HCT116 (cell line): ENCODE results near the gene YWHAB. TPM values are rescaled to one million over a fixed set of nuclear protein-coding genes. Genes with fewer than 3 reads are reported as not detected.

ENCODE experiments used
- ATAC-seq: fragments of 200-7000 bp; cut with Tn5 transposase; 2 replicates; pipeline ENCODE4 v1.9.1; 2020; ENCODE audit warnings: mild to moderate bottlenecking, moderate library complexity
- Bru-seq: library from RNA; stranded (reverse); fragments of 400-500 nt; gene quantifications from one replicate; lab custom pipeline; 2021; lab: Mats Ljungman, UMichigan
- BruChase-seq, 2 experiments: library from RNA; stranded (reverse); fragments of 400-500 nt; gene quantifications; one replicate each; lab custom pipeline; 2021; lab: Mats Ljungman, UMichigan
- BruUV-seq: library from RNA; stranded (reverse); fragments of 400-500 nt; replicated peaks from 2 replicates; lab custom pipeline; 2021; lab: Mats Ljungman, UMichigan
- CTCF ChIA-PET: fragments of 300-600 bp; sonication (Branson Sonifier 250); formaldehyde crosslinking; loops from one replicate; lab custom pipeline; 2021; ENCODE audit warnings: antibody characterized with exemption; lab: Charles Lee
- POLR2A ChIA-PET: fragments of 300-600, 350-600 bp; sonication (Branson Sonifier 250); formaldehyde crosslinking; loops from one replicate; lab custom pipeline; 2021; ENCODE audit warnings: antibody characterized with exemption; lab: Charles Lee
- RAD21 ChIA-PET, 2 experiments: fragments of 300-600 bp; sonication (Branson Sonifier 250); formaldehyde crosslinking; loops; one replicate each; lab custom pipeline; 2023; ENCODE audit warnings: low total read pairs in 2 of 2; ENCODE audit not compliant: uncharacterized antibody in 2 of 2, unreplicated experiment in 2 of 2, low non-redundant PET in 1 of 2; lab: Charles Lee
- DNase-seq: peaks from one replicate; pipeline ENCODE4 v3.0.0-alpha.2; 2010; ENCODE audit warnings: low read depth, low spot score
- H2AFZ ChIP-seq: fragments of 200-600 bp; shearing (Covaris generic), sonication (generic); 2 replicates; pipeline ENCODE4 v1.6.1; 2017; ENCODE audit warnings: low read depth, mixed run types, mixed read lengths, antibody characterized with exemption, low read length; ENCODE audit not compliant: poor library complexity, severe bottlenecking
- H3K27ac ChIP-seq: 2 replicates; pipeline ENCODE4 v1.5.1; 2012; ENCODE audit warnings: low read depth, low read length
- H3K27me3 ChIP-seq: fragments of 200-600 bp; sonication (generic); 2 replicates; pipeline ENCODE4 v1.6.1; 2016; ENCODE audit warnings: mixed run types, low read length, mixed read lengths; ENCODE audit not compliant: insufficient read depth
- H3K36me3 ChIP-seq, 2 experiments: fragments of 200-500 bp in 1 of 2; fragments of 200-600 bp in 1 of 2; sonication (Bioruptor generic) in 1 of 2; sonication (generic) in 1 of 2; 2 replicates each; pipeline versions ENCODE4 v1.5.1 to v1.6.1; 2014 to 2016; ENCODE audit warnings: low read length in 2 of 2, inconsistent platforms in 1 of 2, mixed read lengths in 1 of 2, mixed run types in 1 of 2; ENCODE audit not compliant: insufficient read depth in 2 of 2, control insufficient read depth in 1 of 2
- H3K4me1 ChIP-seq, 2 experiments: fragments of 200-600 bp in 1 of 2; sonication (generic) in 1 of 2; 2 replicates each; pipeline versions ENCODE4 v1.5.1 to v1.6.1; 2012 to 2017; ENCODE audit warnings: low read length in 2 of 2, inconsistent platforms in 1 of 2, mild to moderate bottlenecking in 1 of 2, mixed read lengths in 1 of 2, mixed run types in 1 of 2, moderate library complexity in 1 of 2; ENCODE audit not compliant: insufficient read depth in 2 of 2, control insufficient read depth in 1 of 2
- H3K4me2 ChIP-seq: fragments of 200-600 bp; sonication (generic); 2 replicates; pipeline ENCODE4 v1.6.1; 2017; ENCODE audit warnings: mixed run types, low read length, mixed read lengths
- H3K4me3 ChIP-seq, 2 experiments: fragments of 200-600 bp in 1 of 2; sonication (generic) in 1 of 2; replicated peaks in 1 of 2; 2 replicates each; pipeline ENCODE4 v1.5.1; 2011 to 2016; ENCODE audit warnings: low read length in 2 of 2, control low read depth in 1 of 2, low read depth in 1 of 2, mild to moderate bottlenecking in 1 of 2, mixed read lengths in 1 of 2, mixed run types in 1 of 2
- H3K79me2 ChIP-seq: fragments of 200-600 bp; sonication (generic); 2 replicates; pipeline ENCODE4 v1.6.1; 2017; ENCODE audit warnings: mild to moderate bottlenecking, mixed run types, low read length, moderate library complexity, mixed read lengths; ENCODE audit not compliant: insufficient read depth
- H3K9ac ChIP-seq: fragments of 200-600 bp; sonication (generic); 2 replicates; pipeline ENCODE4 v1.6.1; 2016; ENCODE audit warnings: low read length, mixed read lengths
- H3K9me2 ChIP-seq: fragments of 200-600 bp; sonication (generic), shearing (Covaris generic); 2 replicates; pipeline ENCODE4 v1.6.1; 2017; ENCODE audit warnings: mixed run types, mild to moderate bottlenecking, moderate library complexity; ENCODE audit not compliant: insufficient read depth
- H3K9me3 ChIP-seq, 2 experiments: fragments of 200-500 bp in 1 of 2; fragments of 200-600 bp in 1 of 2; sonication (Bioruptor generic) in 1 of 2; sonication (generic) in 1 of 2; 2 replicates each; pipeline ENCODE4 v1.6.1; 2014 to 2017; ENCODE audit warnings: low read length in 2 of 2, mixed read lengths in 2 of 2, inconsistent platforms in 1 of 2, low read depth in 1 of 2, mild to moderate bottlenecking in 1 of 2, mixed run types in 1 of 2, moderate library complexity in 1 of 2; ENCODE audit not compliant: control insufficient read depth in 1 of 2, insufficient read depth in 1 of 2
- H4K20me1 ChIP-seq: fragments of 200-600 bp; sonication (generic), shearing (Covaris generic); 2 replicates; pipeline ENCODE4 v1.6.1; 2017; ENCODE audit warnings: mixed run types, mild to moderate bottlenecking, moderate library complexity; ENCODE audit not compliant: insufficient read depth
- CEBPB ChIP-seq: IDR thresholded peaks from 2 replicates; pipeline ENCODE4 v1.6.1; 2012; ENCODE audit warnings: low read depth
- EGR1 ChIP-seq: IDR thresholded peaks from 2 replicates; pipeline ENCODE4 v1.6.1; 2012; ENCODE audit warnings: low read depth
- ELF1 ChIP-seq: IDR thresholded peaks from 2 replicates; pipeline ENCODE4 v1.6.1; 2012; ENCODE audit warnings: low read depth, borderline replicate concordance
- EZH2 ChIP-seq: fragments of 200-600 bp; sonication (generic); IDR thresholded peaks from 2 replicates; pipeline ENCODE4 v1.6.1; 2017; ENCODE audit warnings: antibody characterized with exemption, mixed run types
- EZH2phosphoT487 ChIP-seq: fragments of 200-600 bp; IDR thresholded peaks from 2 replicates; pipeline ENCODE4 v1.6.1; 2018; ENCODE audit warnings: antibody characterized with exemption, borderline replicate concordance
- FOSL1 ChIP-seq: IDR thresholded peaks from 2 replicates; pipeline ENCODE4 v1.6.1; 2012; ENCODE audit warnings: low read depth
- JUND ChIP-seq: IDR thresholded peaks from 2 replicates; pipeline ENCODE4 v1.6.1; 2012
- RAD21 ChIP-seq: IDR thresholded peaks from 2 replicates; pipeline ENCODE4 v1.6.1; 2012; ENCODE audit warnings: low read depth, mild to moderate bottlenecking
- SIN3A ChIP-seq: IDR thresholded peaks from 2 replicates; pipeline ENCODE4 v1.6.1; 2012; ENCODE audit warnings: low read depth
- SP1 ChIP-seq: IDR thresholded peaks from 2 replicates; pipeline ENCODE4 v1.6.1; 2012; ENCODE audit warnings: low read depth
- YY1 ChIP-seq: IDR thresholded peaks from 2 replicates; pipeline ENCODE4 v1.6.1; 2011; ENCODE audit warnings: low read length, low read depth, moderate library complexity, mild to moderate bottlenecking; ENCODE audit not compliant: insufficient replicate concordance; ENCODE audit errors: extremely low read depth
- ZNF274 ChIP-seq: fragments of 200-500 bp; sonication (Bioruptor generic); IDR thresholded peaks from 2 replicates; pipeline ENCODE4 v1.6.1; 2014; ENCODE audit warnings: mild to moderate bottlenecking, low read depth, low read length, inconsistent platforms
- intact Hi-C: fragments of 100-400 bp; cut with micrococcal nuclease; formaldehyde crosslinking; loops from 2 replicates; pipeline ENCODE4 v1.10.0; 2022
- long read RNA-seq: library from polyadenylated mRNA; unstranded; transcript quantifications from one replicate; pipeline ENCODE4 v2.0.0, GENCODE V29; 2021; ENCODE audit not compliant: unreplicated experiment
- polyA plus RNA-seq: library from polyadenylated mRNA; unstranded; fragments of >200 nt; gene quantifications from 2 replicates; pipeline ENCODE4 v1.2.1, GENCODE V29; 2012; ENCODE audit warnings: missing spikeins
- total RNA-seq: library from RNA; stranded (reverse); gene quantifications from one replicate; pipeline ENCODE4 v1.2.1, GENCODE V29; 2021; ENCODE audit not compliant: unreplicated experiment
- TF ChIP-seq, protein P1 (sequence below), 3 experiments: fragments of 200-600 bp in 1 of 3; sonication (generic) in 1 of 3; IDR thresholded peaks in 2 of 3; conservative IDR thresholded peaks in 1 of 3; 2 replicates each; pipeline ENCODE4 v1.5.1; 2012 to 2017; ENCODE audit warnings: low read depth in 2 of 3, low read length in 2 of 3, antibody characterized with exemption in 1 of 3, borderline replicate concordance in 1 of 3, control low read depth in 1 of 3, mild to moderate bottlenecking in 1 of 3, mixed read lengths in 1 of 3, mixed run types in 1 of 3, moderate library complexity in 1 of 3; ENCODE audit not compliant: insufficient read depth in 1 of 3
- TF ChIP-seq, protein P2 (sequence below): IDR thresholded peaks from 2 replicates; pipeline ENCODE4 v1.6.1; 2012; ENCODE audit warnings: low read depth
- TF ChIP-seq, protein P3 (sequence below): IDR thresholded peaks from 2 replicates; pipeline ENCODE4 v1.6.1; 2011; ENCODE audit warnings: mild to moderate bottlenecking, low read length, moderate library complexity; ENCODE audit not compliant: insufficient replicate concordance; ENCODE audit errors: extremely low read depth

The YWHAB gene
- total RNA-seq = 200 TPM
- polyA plus RNA-seq = 67.0 and 89.6 TPM in 2 replicates
- Bru-seq, nascent RNA = percentile 97 among the genes with signal in this experiment
- BruChase-seq, experiment 1, labeled RNA remaining after a 6-hour chase = percentile 98 among the genes with signal in this experiment
- percentile 94 among the genes with signal in this experiment for BruChase-seq, experiment 2, labeled RNA remaining after a 2-hour chase
- long read RNA-seq, transcript YWHAB-202 (7 exons, 3,109 nt) = minor isoform, 72 of 781 reads
- long read RNA-seq, transcript YWHAB-201 (6 exons, 3,049 nt) = major isoform, 592 of 781 reads
- long read RNA-seq, partial matches to known transcripts = 10 of 781 reads
- long read RNA-seq, other reads (novel, unspliced or antisense) = 107 of 781 reads

DNA sequence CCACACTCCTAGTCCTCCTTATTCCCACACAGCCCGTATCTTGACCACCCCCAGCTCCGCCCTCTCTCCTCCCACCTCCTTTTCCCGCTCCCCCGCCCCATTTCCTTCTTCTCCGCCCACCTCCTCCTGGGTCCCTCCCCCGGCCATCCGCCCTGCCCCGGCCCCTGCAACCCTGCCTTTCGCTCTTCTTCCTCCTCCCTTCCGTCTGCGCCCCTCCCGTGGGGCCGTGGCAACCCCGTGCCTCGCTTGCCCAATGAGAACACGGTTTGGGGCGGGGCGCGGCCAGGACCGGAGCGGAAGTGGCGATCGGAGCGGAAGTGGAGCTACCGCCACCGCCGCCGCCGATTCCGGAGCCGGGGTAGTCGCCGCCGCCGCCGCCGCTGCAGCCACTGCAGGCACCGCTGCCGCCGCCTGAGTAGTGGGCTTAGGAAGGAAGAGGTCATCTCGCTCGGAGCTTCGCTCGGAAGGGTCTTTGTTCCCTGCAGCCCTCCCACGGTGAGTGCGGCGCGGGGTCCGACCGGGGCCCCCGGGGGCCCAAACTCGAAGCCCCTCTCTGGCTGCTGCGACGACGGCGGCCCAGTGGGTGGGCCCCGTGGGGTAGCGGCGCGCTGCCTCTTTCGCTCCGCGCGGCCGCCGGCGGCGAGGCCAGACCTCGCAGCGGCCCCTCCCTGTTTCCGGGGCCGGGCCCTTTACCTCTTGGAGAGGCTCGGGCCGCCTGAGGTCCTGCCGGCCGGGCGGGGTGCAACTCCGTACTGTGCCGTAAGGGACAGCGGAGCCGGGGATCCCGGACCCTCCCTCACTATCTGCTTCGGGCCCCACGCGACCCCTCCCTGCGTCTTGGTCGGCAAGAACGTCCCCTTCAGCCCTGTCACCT is at the start of gene YWHAB:
YWHAB (plus strand) TSS at position 314 of the 874 bp plus-strand sequence. CDS start 15,829 bp downstream, outside the sequence.
- ChIA-PET CTCF (interaction anchor here (0.6 to 1.4 kb wide), 3 partner anchors 16 to 138 kb away, joined by 3 to 6 read pairs (median 4); partner anchors contain the start of gene PABPC1L), RAD21 (no interaction called here), POLR2A (interaction anchor here (0.8 to 1.3 kb wide), 6 partner anchors 10 to 151 kb away, joined by 3 to 6 read pairs (median 3); partner anchors contain the start of gene PABPC1L)
- Histone ChIP-seq H3K9me2 (no peaks in the 10 kb centered on the region), H3K79me2 (peaks cover 52% of the 10 kb centered on the region), H3K9me3 (no peaks in the 10 kb centered on the region), H2AFZ (peak within 1 kb of the TSS; percentile 3), H4K20me1 (peaks cover 35% of the 10 kb centered on the region), H3K27me3 (no peaks in the 10 kb centered on the region), H3K4me1 (peaks cover 18 to 32% of the 10 kb centered on the region in 2 experiments; a peak in 3 of 4 replicates), H3K36me3 (peaks cover 0 to 16% of the 10 kb centered on the region in 2 experiments; a peak in 1 of 4 replicates), H3K4me2 (peak within 1 kb of the TSS; percentile 93), H3K4me3 (peak within 1 kb of the TSS; percentile 62 to 79), H3K9ac (peak within 1 kb of the TSS; percentile 84), H3K27ac (peak within 1 kb of the TSS; percentile 91)
- intact Hi-C loops = no loop called here
- ATAC-seq (peak; percentile 99), DNase-seq (peak; percentile 91)
- BruUV-seq = no TSS peak
- TF ChIP-seq EZH2 (no peak), JUND (no peak), ELF1 (peak; percentile 82), RAD21 (no peak), CEBPB (no peak), FOSL1 (no peak), YY1 (no peak), SIN3A (0 out of 2 replicates have a peak, but pooled peaks have one; percentile 50), ZNF274 (no peak), EGR1 (peak; percentile 84), SP1 (peak; percentile 87), EZH2phosphoT487 (no peak)
- TF ChIP-seq, protein P1, sequence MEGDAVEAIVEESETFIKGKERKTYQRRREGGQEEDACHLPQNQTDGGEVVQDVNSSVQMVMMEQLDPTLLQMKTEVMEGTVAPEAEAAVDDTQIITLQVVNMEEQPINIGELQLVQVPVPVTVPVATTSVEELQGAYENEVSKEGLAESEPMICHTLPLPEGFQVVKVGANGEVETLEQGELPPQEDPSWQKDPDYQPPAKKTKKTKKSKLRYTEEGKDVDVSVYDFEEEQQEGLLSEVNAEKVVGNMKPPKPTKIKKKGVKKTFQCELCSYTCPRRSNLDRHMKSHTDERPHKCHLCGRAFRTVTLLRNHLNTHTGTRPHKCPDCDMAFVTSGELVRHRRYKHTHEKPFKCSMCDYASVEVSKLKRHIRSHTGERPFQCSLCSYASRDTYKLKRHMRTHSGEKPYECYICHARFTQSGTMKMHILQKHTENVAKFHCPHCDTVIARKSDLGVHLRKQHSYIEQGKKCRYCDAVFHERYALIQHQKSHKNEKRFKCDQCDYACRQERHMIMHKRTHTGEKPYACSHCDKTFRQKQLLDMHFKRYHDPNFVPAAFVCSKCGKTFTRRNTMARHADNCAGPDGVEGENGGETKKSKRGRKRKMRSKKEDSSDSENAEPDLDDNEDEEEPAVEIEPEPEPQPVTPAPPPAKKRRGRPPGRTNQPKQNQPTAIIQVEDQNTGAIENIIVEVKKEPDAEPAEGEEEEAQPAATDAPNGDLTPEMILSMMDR (IDR thresholded peaks at IDR 0.05 in 2 of 3, conservative IDR thresholded peaks at IDR 0.05 in 1 of 3; ENCODE audit: borderline replicate concordance in 1 of 3, insufficient read depth in 1 of 3, low read depth in 2 of 3, low read length in 2 of 3) = no peak
- TF ChIP-seq, protein P2, sequence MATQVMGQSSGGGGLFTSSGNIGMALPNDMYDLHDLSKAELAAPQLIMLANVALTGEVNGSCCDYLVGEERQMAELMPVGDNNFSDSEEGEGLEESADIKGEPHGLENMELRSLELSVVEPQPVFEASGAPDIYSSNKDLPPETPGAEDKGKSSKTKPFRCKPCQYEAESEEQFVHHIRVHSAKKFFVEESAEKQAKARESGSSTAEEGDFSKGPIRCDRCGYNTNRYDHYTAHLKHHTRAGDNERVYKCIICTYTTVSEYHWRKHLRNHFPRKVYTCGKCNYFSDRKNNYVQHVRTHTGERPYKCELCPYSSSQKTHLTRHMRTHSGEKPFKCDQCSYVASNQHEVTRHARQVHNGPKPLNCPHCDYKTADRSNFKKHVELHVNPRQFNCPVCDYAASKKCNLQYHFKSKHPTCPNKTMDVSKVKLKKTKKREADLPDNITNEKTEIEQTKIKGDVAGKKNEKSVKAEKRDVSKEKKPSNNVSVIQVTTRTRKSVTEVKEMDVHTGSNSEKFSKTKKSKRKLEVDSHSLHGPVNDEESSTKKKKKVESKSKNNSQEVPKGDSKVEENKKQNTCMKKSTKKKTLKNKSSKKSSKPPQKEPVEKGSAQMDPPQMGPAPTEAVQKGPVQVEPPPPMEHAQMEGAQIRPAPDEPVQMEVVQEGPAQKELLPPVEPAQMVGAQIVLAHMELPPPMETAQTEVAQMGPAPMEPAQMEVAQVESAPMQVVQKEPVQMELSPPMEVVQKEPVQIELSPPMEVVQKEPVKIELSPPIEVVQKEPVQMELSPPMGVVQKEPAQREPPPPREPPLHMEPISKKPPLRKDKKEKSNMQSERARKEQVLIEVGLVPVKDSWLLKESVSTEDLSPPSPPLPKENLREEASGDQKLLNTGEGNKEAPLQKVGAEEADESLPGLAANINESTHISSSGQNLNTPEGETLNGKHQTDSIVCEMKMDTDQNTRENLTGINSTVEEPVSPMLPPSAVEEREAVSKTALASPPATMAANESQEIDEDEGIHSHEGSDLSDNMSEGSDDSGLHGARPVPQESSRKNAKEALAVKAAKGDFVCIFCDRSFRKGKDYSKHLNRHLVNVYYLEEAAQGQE = no peak
- TF ChIP-seq, protein P3, sequence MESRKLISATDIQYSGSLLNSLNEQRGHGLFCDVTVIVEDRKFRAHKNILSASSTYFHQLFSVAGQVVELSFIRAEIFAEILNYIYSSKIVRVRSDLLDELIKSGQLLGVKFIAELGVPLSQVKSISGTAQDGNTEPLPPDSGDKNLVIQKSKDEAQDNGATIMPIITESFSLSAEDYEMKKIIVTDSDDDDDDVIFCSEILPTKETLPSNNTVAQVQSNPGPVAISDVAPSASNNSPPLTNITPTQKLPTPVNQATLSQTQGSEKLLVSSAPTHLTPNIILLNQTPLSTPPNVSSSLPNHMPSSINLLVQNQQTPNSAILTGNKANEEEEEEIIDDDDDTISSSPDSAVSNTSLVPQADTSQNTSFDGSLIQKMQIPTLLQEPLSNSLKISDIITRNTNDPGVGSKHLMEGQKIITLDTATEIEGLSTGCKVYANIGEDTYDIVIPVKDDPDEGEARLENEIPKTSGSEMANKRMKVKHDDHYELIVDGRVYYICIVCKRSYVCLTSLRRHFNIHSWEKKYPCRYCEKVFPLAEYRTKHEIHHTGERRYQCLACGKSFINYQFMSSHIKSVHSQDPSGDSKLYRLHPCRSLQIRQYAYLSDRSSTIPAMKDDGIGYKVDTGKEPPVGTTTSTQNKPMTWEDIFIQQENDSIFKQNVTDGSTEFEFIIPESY = no peak
